ENCODE results near the gene CCDC24. TPM values are rescaled to one million over a fixed set of nuclear protein-coding genes. Genes with fewer than 3 reads are reported as not detected.

The CCDC24 gene
- total RNA-seq, 1 donor from 2014 or later = 3.3 TPM

DNA sequence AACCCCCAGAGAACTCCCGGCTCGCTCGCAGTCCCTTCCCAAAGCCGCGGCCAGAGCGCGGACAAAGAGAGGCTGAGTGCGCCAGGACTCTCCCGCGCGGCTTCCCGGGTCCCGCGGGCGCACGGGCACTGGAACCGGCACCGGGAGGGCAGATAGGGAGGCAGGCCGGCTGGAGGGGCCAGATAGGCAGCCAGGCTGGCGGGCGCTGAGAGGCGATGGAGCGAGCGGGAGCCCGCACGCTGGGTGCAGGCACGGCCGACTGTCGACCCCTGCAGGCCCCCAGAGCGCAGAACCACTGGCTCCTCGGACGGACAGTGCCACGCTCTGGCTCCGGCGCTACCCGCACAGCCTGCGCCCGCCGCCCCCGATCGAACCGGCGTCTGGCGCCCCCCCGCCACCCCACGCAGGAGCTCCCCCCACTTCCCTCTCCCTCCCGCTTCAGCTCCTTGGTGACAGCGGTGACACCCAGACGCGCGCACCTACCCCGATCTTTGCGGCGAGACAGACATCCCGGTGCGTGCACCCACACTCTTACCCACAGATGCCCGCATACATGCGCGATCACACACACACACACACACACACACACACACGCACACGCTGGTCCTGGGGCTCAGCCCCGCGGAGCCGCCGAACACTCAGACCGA lies 39.3 kb downstream of the CCDC24 start:
- no peaks in the 10 kb centered on the region for H3K36me3 ChIP-seq
- DNase-seq (ENCODE audit: low spot score) = peak; percentile 90
- peaks cover 36% of the 10 kb centered on the region for H3F3A ChIP-seq (ENCODE audit: low read depth)
- Mint-ChIP-seq H3K9me3 (no peaks in the 10 kb centered on the region), H3K4me3 (peak overlapping the region; percentile 92), H3K36me3 (peaks cover 1% of the 10 kb centered on the region), H3K27me3 (ENCODE audit: insufficient read depth, low read depth) (peaks cover 4% of the 10 kb centered on the region), H3K4me1 (peaks cover 45% of the 10 kb centered on the region), H3K27ac (no peak overlapping the region)
- H3K27ac ChIP-seq = peak overlapping the region; percentile 71
- TF ChIP-seq EZH2phosphoT487 (IDR thresholded peaks at IDR 0.05) (no peak), EZH2 (IDR thresholded peaks at IDR 0.05) (no peak)
- TF ChIP-seq, protein P1, sequence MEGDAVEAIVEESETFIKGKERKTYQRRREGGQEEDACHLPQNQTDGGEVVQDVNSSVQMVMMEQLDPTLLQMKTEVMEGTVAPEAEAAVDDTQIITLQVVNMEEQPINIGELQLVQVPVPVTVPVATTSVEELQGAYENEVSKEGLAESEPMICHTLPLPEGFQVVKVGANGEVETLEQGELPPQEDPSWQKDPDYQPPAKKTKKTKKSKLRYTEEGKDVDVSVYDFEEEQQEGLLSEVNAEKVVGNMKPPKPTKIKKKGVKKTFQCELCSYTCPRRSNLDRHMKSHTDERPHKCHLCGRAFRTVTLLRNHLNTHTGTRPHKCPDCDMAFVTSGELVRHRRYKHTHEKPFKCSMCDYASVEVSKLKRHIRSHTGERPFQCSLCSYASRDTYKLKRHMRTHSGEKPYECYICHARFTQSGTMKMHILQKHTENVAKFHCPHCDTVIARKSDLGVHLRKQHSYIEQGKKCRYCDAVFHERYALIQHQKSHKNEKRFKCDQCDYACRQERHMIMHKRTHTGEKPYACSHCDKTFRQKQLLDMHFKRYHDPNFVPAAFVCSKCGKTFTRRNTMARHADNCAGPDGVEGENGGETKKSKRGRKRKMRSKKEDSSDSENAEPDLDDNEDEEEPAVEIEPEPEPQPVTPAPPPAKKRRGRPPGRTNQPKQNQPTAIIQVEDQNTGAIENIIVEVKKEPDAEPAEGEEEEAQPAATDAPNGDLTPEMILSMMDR (IDR thresholded peaks at IDR 0.05) = peak; percentile 44
- H3K79me2 ChIP-seq (ENCODE audit: low read depth) = peaks cover 18% of the 10 kb centered on the region
- no peaks in the 10 kb centered on the region for H4K20me1 ChIP-seq (ENCODE audit: low read depth)
- H2AFZ ChIP-seq (replicated peaks) = peak overlapping the region; percentile 97
- peaks cover 20% of the 10 kb centered on the region for H3K4me1 ChIP-seq
- H3K4me3 ChIP-seq = peak overlapping the region; percentile 92
- peak overlapping the region; percentile 95 for H3K4me2 ChIP-seq
- no peaks in the 10 kb centered on the region for H3K9me3 ChIP-seq (ENCODE audit: low read depth)
- H3K9ac ChIP-seq = peak overlapping the region; percentile 56
- no peaks in the 10 kb centered on the region for H3K27me3 ChIP-seq

DNA sequence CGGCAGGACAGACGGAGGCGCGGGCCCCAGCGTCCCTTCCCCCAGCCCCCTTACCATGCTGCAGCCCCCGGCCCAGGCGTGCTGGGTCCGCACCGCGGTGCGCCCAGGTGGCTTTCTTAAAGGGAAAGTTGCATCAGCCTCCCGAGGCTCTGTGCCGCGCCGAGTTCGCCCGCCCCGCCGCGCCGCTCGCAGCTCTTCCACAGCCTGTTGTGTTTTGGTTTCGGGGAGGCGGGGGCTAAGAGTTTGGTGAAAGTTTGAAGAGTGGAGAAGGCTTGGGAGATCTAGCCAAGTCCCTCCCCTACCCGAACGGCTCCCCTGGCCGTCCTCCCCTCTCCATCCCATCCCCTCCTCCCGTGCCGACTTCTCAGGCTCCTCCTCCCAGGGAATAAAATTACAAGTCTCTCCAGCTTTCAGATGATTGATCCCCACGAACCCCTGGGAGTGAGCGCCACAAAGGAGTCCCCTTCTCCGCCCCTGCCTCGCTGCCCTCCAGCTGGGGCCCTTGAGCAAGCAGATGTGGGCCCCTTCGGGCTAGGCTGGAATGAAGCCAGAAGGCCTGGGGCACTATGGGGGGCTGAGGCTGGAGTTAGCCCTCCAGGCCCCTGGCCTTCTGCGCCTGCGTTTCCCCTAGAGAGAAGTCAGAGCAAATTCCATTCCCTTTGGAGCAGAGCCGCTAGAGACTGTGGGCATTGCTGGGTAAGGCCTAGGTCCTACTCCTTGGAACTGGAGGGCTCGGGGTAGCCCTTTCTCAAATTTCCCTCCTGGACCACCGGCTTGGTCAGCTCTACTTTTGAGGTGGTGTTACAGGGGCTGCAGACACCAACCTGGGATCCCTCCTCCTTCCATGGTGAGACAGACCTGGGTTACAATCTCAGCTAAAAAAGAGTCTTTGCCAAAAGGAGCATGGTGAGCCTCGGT lies 40.1 kb downstream of the CCDC24 start, which contains the start of gene SLC6A9:
Gene SLC6A9, minus strand, starts transcription at position 211 of the 918 bp plus-strand sequence. CDS start 7,185 bp downstream, outside the sequence.
- H3K4me1 Mint-ChIP-seq = peaks cover 51% of the 10 kb centered on the region
- H3K9me3 Mint-ChIP-seq = no peaks in the 10 kb centered on the region
- peak; percentile 86 for DNase-seq (ENCODE audit: low spot score)
- peaks cover 4% of the 10 kb centered on the region for H3K27me3 Mint-ChIP-seq (ENCODE audit: insufficient read depth, low read depth)
- Histone ChIP-seq H3K4me3 (peak within 1 kb of the TSS; percentile 92), H3K27me3 (no peaks in the 10 kb centered on the region), H2AFZ (replicated peaks) (peak within 1 kb of the TSS; percentile 97), H3K4me2 (peak within 1 kb of the TSS; percentile 95), H3F3A (ENCODE audit: low read depth) (peaks cover 36% of the 10 kb centered on the region), H3K9ac (peak within 1 kb of the TSS; percentile 56), H4K20me1 (ENCODE audit: low read depth) (no peaks in the 10 kb centered on the region), H3K4me1 (peaks cover 26% of the 10 kb centered on the region), H3K79me2 (ENCODE audit: low read depth) (peaks cover 18% of the 10 kb centered on the region), H3K9me3 (ENCODE audit: low read depth) (no peaks in the 10 kb centered on the region), H3K36me3 (no peaks in the 10 kb centered on the region), H3K27ac (peak within 1 kb of the TSS; percentile 71)
- TF ChIP-seq EZH2 (IDR thresholded peaks at IDR 0.05) = no peak
- TF ChIP-seq, protein P1 (IDR thresholded peaks at IDR 0.05) = no peak
- no peak for TF ChIP-seq EZH2phosphoT487 (IDR thresholded peaks at IDR 0.05)
- H3K4me3 Mint-ChIP-seq = peak within 1 kb of the TSS; percentile 92
- H3K27ac Mint-ChIP-seq = peak within 1 kb of the TSS; percentile 83
- peaks cover 1% of the 10 kb centered on the region for H3K36me3 Mint-ChIP-seq

DNA sequence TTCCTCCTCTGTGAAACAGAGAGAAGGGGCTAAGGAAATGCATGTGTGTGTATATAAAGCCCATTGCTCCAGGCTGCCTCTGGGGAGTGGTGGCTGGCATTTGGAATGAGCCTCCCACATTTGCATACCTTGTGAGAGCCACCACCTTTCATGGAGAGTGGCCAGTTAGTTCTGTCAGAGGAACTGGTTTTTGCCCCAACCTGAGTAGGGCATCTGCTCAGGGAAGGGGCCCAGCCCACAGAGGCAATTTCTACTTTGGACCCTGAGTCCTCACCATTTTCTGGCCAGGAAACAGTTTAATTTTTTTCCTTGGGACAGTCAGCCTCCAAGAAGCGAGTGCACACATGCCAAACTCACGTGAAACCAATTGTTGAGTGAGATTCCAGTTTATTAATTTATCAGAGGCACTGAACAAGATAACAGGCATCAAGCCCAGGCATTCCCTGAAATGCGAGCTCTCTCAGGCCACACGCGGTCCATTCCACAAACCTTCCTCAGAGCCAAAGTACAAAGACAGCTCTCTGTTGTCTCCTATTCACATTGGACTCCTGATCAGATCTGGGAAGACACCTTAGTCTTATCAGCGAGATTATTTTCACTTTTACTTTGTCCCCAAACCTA lies 40.9 kb downstream of the CCDC24 start:
- DNase-seq (ENCODE audit: low spot score) = no peak
- Histone ChIP-seq H3K9me3 (ENCODE audit: low read depth) (no peaks in the 10 kb centered on the region), H3K79me2 (ENCODE audit: low read depth) (peaks cover 18% of the 10 kb centered on the region), H3K4me2 (peak overlapping the region; percentile 95), H3F3A (ENCODE audit: low read depth) (peaks cover 36% of the 10 kb centered on the region), H3K4me3 (peak overlapping the region; percentile 92), H4K20me1 (ENCODE audit: low read depth) (no peaks in the 10 kb centered on the region), H3K27ac (peak overlapping the region; percentile 71), H3K9ac (no peak overlapping the region), H3K36me3 (no peaks in the 10 kb centered on the region), H2AFZ (replicated peaks) (peak overlapping the region; percentile 70), H3K4me1 (peaks cover 26% of the 10 kb centered on the region), H3K27me3 (no peaks in the 10 kb centered on the region)
- Mint-ChIP-seq H3K9me3 (no peaks in the 10 kb centered on the region), H3K27me3 (ENCODE audit: insufficient read depth, low read depth) (peaks cover 6% of the 10 kb centered on the region), H3K4me3 (peak overlapping the region; percentile 92), H3K27ac (peak overlapping the region; percentile 83), H3K4me1 (peaks cover 56% of the 10 kb centered on the region), H3K36me3 (peaks cover 1% of the 10 kb centered on the region)
- no peak for TF ChIP-seq EZH2phosphoT487 (IDR thresholded peaks at IDR 0.05)
- no peak for TF ChIP-seq EZH2 (IDR thresholded peaks at IDR 0.05)
- TF ChIP-seq, protein P1 (IDR thresholded peaks at IDR 0.05) = no peak
